ENCODE data around the gene ERFL.

The ERFL gene

DNA sequence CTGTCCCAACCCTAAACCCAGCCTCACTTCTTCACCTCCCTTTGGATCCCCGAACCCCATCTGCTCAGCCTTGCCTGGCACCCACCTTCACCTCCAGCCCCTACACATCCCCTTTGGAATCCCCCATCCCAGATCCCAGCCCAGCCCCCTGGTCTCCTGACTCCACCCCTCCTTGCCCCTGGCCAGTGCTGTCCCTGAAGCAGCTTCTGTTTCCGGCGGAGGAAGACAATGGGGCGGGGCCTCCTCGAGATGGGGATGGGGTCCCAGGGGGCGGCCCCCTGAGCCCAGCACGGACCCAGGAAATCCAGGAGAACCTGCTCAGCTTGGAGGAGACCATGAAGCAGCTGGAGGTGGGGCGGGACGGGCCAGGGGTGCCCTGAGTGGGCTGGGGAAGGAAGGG is 22.0 kb downstream of the ERFL start:
- no peak overlapping the region for H3K4me3 ChIP-seq (ENCODE audit: low read length)
- no peak for DNase-seq (ENCODE audit: low read depth)
- TF ChIP-seq, protein P1, sequence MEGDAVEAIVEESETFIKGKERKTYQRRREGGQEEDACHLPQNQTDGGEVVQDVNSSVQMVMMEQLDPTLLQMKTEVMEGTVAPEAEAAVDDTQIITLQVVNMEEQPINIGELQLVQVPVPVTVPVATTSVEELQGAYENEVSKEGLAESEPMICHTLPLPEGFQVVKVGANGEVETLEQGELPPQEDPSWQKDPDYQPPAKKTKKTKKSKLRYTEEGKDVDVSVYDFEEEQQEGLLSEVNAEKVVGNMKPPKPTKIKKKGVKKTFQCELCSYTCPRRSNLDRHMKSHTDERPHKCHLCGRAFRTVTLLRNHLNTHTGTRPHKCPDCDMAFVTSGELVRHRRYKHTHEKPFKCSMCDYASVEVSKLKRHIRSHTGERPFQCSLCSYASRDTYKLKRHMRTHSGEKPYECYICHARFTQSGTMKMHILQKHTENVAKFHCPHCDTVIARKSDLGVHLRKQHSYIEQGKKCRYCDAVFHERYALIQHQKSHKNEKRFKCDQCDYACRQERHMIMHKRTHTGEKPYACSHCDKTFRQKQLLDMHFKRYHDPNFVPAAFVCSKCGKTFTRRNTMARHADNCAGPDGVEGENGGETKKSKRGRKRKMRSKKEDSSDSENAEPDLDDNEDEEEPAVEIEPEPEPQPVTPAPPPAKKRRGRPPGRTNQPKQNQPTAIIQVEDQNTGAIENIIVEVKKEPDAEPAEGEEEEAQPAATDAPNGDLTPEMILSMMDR (conservative IDR thresholded peaks at IDR 0.05; ENCODE audit: low read length): no peak

DNA sequence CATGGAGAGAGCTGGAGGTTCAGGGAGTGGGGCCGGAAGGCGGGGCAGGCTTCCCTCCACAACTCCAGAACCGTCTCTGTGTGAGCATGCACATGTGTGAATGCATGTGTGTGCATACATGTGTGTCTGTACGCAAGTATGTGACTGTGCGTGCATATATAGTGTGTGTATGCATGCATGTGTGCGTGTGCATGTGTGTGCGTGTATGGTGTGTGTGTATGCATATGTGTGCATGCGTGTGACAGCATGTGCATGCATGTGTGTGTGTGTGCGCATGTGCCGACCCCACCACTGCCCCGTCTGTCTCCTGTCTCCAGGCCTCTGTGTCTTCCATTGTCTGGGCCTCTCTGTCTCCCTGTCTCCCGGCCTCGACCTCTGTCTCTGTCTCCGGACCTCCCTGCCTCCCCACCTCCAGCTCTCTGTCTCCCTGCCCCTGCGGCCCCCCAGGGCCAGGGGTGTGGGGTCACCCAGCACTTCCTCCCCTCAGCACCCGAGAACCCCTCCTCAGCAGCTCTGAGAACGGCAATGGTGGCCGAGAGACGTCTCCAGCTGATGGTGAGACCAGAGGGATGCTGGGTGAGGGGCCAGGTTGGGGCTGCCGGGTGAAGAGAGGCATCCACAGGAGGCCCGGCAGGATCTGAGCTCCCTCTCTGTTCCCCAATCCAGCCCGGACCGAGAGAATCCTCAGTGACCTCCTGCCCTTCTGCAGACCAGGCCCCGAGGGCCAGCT is 22.8 kb downstream of the ERFL start:
- no peak for DNase-seq (ENCODE audit: low read depth)
- TF ChIP-seq, protein P1 (conservative IDR thresholded peaks at IDR 0.05; ENCODE audit: low read length): no peak
- no peak overlapping the region for H3K4me3 ChIP-seq (ENCODE audit: low read length)

DNA sequence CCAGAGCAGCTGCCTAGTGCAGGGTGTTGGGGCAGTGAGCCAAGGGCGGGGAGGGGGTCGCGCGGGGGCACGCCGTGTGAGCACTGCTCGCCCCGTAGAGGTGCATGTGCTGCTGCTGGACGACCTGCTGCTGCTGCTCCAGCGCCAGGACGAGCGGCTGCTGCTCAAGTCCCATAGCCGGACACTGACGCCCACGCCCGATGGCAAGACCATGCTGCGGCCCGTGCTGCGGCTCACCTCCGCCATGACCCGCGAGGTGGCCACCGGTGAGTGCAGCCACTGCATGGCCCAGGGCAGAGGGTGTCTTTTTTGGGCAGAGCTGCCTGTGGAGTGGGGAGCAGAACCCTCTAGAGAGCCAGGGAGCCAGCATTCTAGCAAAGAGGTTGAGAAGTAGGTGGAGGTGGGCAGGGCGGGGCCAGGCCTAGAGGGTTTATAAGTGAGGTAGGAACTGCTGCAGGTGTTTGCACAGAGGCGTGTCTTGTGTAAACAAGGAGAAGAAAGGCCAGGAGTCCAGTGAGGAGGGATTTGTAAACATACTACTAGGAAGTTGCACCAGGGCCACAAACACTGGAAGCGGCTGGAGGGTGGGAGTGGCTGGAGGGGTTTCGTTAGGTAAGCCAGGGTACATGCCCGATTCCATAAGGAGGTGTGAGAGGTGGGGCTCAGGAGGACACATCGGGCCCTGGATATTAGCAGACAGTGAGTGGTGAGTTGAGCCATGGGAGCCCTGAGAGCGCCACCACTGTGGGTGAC is 24.0 kb downstream of the ERFL start:
- no peak for DNase-seq (ENCODE audit: low read depth)

DNA sequence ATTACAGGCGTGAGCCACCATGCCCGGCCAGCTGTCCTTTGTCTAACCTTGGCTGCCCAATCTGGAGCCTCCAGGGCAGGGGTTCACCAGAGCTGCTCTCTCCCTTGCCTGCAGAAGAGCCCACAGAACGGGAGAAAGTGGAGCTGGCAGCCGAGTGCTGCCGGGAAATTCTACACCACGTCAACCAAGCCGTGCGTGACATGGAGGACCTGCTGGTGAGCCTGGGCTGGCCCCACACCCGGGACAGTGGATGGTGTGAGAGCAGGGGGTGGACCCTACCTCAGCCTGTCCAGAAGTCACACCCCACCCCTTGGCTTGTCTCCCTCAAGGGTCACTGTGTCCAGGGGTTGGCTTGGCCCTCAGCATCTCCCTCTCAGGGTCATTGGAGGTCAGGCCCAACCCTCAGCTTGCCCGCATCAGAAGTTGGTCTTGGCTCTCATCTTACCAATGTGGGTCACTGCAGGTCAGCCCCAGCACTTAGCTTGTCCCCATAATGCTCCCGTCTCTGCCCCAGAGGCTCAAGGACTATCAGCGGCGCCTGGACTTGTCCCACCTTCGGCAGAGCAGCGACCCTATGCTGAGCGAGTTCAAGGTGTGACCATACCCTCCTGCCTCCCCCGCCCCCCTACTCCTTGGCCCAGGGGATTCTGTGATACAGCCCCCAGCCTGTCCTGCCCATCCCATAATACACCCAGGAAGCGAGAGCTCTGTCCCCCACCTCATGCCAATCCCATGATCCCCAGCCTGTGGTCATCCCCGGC is 24.9 kb downstream of the ERFL start:
- DNase-seq (ENCODE audit: low read depth): no peak
- no peak overlapping the region for H3K4me3 ChIP-seq (ENCODE audit: low read length)
- TF ChIP-seq, protein P1 (conservative IDR thresholded peaks at IDR 0.05; ENCODE audit: low read length): no peak

More for the DNA sequence above, 24.0 kb downstream of the ERFL start:
- H3K4me3 ChIP-seq (ENCODE audit: low read length): no peak overlapping the region
- TF ChIP-seq, protein P1 (conservative IDR thresholded peaks at IDR 0.05; ENCODE audit: low read length): no peak

DNA sequence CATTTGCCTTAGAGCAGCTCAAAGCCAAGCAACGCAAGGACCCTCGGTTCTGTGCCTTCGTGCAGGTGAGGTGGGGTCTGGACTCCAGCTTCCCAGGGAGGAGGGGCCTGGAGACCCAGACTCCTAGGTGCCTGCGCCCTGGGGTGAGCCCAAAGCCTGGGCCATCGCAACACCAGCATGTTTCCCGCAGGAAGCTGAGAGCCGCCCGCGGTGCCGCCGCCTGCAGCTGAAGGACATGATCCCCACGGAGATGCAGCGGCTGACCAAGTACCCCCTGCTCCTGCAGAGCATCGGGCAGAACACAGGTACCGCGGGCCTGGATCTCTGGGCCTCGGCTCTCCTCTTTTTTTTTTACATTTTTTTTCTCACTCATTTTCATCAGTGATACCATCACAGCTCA is 25.7 kb downstream of the ERFL start:
- TF ChIP-seq, protein P1 (conservative IDR thresholded peaks at IDR 0.05; ENCODE audit: low read length): no peak
- H3K4me3 ChIP-seq (ENCODE audit: low read length): no peak overlapping the region
- no peak for DNase-seq (ENCODE audit: low read depth)

DNA sequence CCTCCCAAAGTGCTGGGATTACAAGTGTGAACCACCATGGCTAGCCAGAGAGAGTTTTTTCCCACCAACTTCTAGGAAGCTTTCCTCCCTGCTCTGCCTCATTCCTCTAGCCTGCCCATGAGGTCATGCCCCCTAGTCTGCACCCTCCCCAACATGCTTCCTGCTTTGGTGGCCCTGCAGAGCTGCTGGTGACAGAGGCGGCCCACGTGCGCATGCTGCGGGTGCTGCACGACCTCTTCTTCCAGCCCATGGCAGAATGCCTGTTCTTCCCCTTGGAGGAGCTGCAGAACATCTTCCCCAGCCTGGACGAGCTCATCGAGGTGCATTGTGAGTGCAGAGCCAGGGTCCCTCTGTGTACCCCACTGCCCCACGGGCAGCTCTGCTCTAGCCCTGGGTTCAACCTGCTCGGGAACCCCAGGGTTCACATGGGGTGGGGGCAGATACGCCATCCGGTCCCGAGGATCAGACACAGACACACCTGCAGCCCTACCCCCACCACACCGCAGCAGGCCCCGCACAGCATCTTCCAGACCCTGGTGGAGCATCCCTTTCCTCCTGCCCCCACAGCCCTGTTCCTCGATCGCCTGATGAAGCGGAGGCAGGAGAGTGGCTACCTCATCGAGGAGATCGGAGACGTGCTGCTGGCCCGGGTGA is 26.4 kb downstream of the ERFL start:
- TF ChIP-seq, protein P1 (conservative IDR thresholded peaks at IDR 0.05; ENCODE audit: low read length): no peak

More for the DNA sequence above, 26.4 kb downstream of the ERFL start:
- DNase-seq (ENCODE audit: low read depth): no peak
- no peak overlapping the region for H3K4me3 ChIP-seq (ENCODE audit: low read length)
